RKO (cell line): ENCODE data around the gene KRTAP1-1.
"Not testable (repeated sequence)": the region's sequence is repeated elsewhere in the genome, so short reads cannot be mapped to it uniquely, and the experiment has no call there.

ENCODE experiments used
- DNase-seq: peaks from one replicate; pipeline ENCODE4 v3.0.0-alpha.2; 2016; ENCODE audit warnings: low spot score

Gene KRTAP1-1, protein sequence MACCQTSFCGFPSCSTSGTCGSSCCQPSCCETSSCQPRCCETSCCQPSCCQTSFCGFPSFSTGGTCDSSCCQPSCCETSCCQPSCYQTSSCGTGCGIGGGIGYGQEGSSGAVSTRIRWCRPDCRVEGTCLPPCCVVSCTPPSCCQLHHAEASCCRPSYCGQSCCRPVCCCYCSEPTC

GRCh38 chr17:41040783-41041571, at the start of gene KRTAP1-1:
TSS of gene KRTAP1-1 (minus strand) at chr17:41041450. CDS start at chr17:41041397, 53 bp downstream.
- not testable (repeated sequence) for DNase-seq

GRCh38 chr17:41088760-41089352, 47.6 kb upstream of the KRTAP1-1 start:
- not testable (repeated sequence) for DNase-seq

- peak; percentile 30 for DNase-seq
Observed at GRCh38 chr17:41084100-41084856, 43.0 kb upstream of the KRTAP1-1 start, which contains the start of gene KRTAP4-7. TSS of gene KRTAP4-7 (plus strand) at chr17:41084150. CDS start at chr17:41084207, 57 bp downstream.

GRCh38 chr17:41083427-41083826, 42.2 kb upstream of the KRTAP1-1 start:
- peak; percentile 85 for DNase-seq

GRCh38 chr17:41082626-41083025, 41.4 kb upstream of the KRTAP1-1 start:
- peak; percentile 52 for DNase-seq

GRCh38 chr17:41076788-41077187, 35.5 kb upstream of the KRTAP1-1 start:
- no peak for DNase-seq

- no peak for DNase-seq
Observed at GRCh38 chr17:41073676-41074075, 32.4 kb upstream of the KRTAP1-1 start.

DNA sequence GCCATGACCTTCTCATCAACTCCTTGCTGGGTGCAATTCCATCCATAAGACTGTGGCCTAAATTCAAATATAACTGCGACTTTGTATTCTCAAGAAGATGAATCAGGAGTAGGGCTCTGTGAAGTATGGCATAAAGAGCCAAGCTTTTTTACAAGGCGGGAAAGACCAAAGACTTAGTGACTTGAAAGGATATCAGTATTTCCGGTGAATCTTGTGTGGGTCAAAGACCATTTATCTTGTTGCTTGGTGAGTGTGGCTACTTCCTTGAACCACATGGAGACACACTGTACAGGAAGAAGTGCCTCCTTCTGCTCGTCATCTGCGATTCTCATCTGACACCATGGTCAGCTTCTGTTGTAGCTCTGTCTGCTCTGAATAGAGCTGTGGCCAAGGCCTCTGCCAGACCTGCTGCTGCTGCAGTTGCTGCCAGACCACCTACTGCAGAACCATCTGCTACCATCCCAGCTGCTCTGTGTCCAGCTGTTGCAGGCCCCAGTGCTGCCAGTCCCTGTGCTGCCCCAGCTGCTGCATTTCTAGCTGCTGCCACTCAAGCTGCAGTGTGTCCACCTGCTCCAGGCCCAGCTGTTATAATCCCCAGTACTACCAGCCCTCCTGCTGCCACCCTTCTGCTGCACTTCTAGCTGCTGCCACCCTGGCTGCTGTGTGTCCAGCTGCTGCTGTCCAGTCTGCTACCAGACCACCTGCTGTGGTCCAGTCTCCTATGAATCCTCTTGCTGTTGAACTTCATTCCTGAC, 30.5 kb upstream of the KRTAP1-1 start:
- no peak for DNase-seq

DNA sequence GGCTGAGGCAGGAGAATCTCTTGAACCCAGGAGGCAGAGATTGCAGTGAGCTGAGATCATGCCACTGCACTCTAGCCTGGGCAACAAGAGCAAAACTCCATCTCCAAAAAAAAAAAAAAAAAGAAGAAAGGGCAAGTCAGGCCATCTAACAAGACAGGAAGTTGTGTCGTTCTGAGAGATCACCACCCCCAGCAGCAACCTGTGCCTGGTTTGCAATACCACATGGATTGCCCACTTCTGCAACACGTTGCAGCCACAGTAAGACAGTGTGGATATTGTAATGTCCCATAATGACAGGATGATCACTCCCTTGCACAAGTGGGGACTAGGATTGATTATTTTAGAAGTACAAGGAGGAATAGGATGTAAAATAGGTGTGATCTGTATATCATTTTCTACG, 27.8 kb upstream of the KRTAP1-1 start:
- DNase-seq = no peak

- no peak for DNase-seq
Observed at GRCh38 chr17:41067281-41067680, 26.0 kb upstream of the KRTAP1-1 start.

DNA sequence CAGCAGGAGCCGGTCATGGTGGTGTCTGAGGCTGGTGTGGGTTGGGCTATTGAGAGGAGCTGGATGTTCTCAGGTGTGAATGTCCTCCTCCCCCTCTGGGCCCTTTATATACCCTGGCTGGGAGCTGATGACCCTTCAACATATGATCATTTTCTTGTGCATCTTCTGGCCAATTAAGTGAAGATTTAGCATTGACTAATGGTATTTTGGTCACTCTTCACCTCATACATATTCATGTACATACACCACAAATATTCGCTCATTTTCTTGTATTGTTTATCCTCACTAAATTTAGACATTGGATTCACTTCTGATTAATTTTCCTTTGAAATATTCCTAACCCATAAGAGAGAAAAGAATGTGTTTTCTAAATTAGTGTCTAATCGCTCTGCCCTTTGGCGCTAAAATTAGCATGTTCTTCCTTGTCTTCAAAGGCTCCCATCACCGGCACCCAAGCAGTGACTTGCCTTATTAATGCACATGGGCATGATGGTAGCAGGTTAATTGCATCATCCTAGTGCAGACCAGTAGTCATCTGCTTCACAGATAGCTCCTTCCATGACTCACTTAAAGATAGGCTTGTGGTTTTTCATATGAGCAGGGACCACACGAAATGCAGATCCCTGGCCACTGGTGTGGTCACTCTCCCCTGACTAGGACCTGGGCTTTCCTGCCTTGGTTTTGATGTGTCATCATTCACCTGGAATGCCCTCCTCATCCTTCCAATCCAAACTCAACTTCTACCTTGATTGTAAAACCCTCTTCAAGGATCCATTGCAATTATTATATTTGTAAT, 24.8 kb upstream of the KRTAP1-1 start, which contains the start of gene KRTAP2-4:
TSS of gene KRTAP2-4 (minus strand) at position 51 of the 796 bp plus-strand sequence. CDS start at position 17, 34 bp downstream.
- DNase-seq = peak; percentile 68

GRCh38 chr17:41065016-41065689, 23.9 kb upstream of the KRTAP1-1 start:
- not testable (repeated sequence) for DNase-seq

DNA sequence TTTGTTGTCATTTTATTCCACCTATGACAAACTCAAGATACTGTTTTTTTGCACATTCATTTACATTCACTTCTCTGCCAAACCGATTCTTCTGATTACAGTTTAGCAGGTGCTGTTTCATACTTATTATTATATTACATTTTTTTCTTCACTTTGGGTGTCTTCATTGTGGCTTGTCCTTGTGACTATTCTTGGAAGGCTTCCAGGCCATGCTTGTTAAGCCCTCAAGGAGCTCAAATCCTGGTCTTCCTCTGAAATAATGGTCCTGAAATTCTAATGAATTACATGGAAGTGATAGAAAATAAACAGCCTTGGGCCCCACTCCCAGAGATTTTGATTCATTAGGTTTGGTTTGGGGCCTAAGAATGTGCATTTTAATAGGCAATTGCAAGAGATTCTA, 23.1 kb upstream of the KRTAP1-1 start:
- DNase-seq = no peak

DNA sequence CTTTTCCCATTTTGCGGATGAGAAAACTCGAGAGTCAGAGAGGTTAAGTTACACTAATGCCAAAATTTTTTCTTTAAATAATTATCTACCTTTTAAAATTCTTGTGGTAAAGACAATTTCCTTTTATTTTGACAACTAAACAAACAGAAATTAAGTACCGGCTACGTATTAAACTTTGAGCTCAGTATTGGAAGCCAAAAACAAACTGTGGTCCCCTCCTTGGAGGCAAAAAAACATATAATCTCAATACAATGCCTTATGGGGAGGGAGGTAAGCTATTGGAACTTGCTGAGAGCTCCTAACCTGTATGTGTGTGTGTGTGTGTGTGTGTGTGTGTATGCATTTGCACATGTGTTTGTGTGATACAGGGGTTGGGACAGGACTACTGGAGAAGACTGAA, 22.2 kb upstream of the KRTAP1-1 start:
- DNase-seq = no peak

DNA sequence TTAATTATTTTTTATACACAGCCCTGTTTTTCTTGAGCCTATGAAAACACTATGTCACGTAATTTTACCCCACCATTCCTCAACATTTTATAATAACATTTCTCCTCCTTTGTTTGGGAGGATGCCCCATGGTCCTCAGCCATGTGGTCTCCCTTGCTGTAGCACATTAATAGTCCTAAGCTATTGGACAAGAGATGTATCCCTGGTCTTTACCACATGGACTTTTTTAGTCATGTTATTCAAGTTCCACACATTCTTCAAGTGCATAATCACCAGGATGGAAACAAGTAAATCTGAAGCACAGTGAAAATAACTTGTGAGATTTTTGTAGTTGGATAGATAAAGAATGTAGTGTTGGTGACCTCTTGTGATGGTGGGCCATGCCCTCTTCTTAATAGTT, 20.7 kb upstream of the KRTAP1-1 start:
- peak; percentile 58 for DNase-seq

DNA sequence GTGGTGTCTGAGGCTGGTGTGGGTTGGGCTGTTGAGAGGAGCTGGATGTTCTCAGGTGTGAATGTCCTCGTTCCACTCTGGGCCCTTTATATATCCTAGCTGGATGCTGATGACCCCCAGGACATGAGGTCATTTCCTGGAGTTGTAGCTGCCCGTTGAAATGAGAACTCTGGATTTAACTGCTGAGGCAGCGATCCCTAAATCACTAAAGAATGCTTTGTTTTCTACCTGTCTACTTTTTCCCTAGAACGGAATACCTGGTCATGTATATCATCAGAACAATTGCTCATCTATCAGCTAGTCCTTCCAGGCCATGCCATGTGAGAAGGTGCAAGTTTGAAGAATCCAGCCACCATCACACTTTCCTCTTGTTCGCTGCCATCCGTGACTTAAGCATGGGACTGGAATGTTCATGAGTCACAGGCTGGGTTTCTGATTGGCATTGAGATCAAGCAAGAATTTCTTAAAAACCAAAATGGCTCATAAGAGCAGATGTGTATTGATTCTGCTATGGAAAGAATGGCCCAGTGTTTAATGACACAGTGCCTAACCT, 18.9 kb upstream of the KRTAP1-1 start, which contains the start of gene KRTAP2-3:
TSS of gene KRTAP2-3 (minus strand) at position 63 of the 553 bp plus-strand sequence. CDS start 64 bp downstream, outside the sequence.
- DNase-seq = peak; percentile 85

DNA sequence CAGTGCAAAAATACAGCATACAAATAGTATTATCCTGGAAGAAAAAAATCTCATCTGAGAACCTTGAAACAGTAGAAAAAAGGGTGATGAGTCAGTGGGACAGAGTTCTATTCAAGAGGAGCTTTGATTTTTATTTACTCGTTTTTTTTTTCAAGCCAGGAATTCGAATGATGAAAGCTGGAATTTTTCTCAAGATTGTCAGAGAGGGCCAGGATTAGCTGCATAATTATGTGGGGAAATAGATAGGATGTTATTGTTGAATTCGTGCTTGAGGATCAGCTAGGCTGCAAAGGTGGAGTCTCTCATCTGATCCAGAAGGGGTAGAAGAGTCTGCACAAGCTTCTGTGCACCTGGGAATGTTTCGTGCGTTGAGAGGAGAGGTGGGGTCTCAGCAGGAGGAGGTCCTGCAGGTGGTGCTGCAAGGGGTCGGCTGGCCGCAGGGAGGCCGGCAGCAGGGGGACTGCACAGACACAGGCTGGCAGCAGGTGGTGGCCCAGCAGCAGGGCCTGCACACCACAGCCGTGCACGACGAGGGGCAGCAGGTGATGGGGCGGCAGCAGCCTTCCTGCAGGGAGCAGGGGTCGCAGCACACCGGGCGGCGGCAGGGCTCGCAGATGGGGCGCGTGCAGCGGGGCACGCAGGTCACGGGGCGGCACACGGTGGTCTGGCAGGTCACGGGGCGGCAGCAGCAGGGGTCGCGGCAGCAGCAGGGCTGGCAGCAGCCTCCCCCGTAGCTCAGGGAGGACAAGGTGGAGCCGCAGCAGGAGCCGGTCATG, 18.2 kb upstream of the KRTAP1-1 start:
- DNase-seq = not testable (repeated sequence)

DNA sequence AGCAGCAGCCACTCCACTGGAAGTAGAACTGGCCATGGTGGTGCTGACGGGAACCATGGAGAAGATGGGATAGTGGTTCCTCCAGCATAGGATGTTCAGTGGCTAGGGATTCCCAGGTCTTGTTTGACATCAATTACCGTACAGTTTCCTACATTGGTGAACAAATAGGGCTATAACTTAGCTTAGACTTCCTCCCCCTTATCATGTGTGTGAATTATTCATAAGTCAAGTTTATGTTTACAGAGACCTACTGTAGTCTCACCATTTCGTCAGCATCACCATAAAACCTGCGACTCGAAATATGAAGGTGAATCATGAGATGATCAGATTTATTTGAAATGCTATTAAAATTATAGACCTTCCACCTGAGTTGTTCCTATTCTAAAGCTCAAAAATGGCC, 17.5 kb upstream of the KRTAP1-1 start:
- DNase-seq = no peak

GRCh38 chr17:41057547-41057946, 16.3 kb upstream of the KRTAP1-1 start:
- no peak for DNase-seq
